Nephron (organoid): ENCODE data around the gene DGKZ.

Experiments used
- H3K27ac Mint-ChIP-seq, 3 experiments: 2 replicates each; pipeline ENCODE4 v1.8.0; 2020; ENCODE audit warnings: mixed read lengths in 3 of 3, mild to moderate bottlenecking in 2 of 3, moderate library complexity in 1 of 3
- H3K27me3 Mint-ChIP-seq: 2 replicates; pipeline ENCODE4 v1.8.0; 2021; ENCODE audit warnings: low read depth, mild to moderate bottlenecking, moderate library complexity, mixed read lengths
- H3K36me3 Mint-ChIP-seq: 2 replicates; pipeline ENCODE4 v1.8.0; 2020; ENCODE audit warnings: low read depth, mixed read lengths
- H3K4me1 Mint-ChIP-seq: 2 replicates; pipeline ENCODE4 v1.8.0; 2020; ENCODE audit warnings: mixed read lengths
- H3K4me3 Mint-ChIP-seq, 3 experiments: 2 replicates each; pipeline ENCODE4 v1.8.0; 2020; ENCODE audit warnings: mild to moderate bottlenecking in 3 of 3, mixed read lengths in 3 of 3, moderate library complexity in 2 of 3
- H3K9me3 Mint-ChIP-seq: 2 replicates; pipeline ENCODE4 v1.8.0; 2020; ENCODE audit warnings: mixed read lengths
- CTCF ChIP-seq, 3 experiments: fragments of 200-600 bp; sonication (generic); IDR thresholded peaks; one replicate each; pipeline ENCODE4 v1.5.0; 2021; ENCODE audit warnings: antibody characterized with exemption in 3 of 3; ENCODE audit not compliant: unreplicated experiment in 3 of 3

DGKZ gene

DNA sequence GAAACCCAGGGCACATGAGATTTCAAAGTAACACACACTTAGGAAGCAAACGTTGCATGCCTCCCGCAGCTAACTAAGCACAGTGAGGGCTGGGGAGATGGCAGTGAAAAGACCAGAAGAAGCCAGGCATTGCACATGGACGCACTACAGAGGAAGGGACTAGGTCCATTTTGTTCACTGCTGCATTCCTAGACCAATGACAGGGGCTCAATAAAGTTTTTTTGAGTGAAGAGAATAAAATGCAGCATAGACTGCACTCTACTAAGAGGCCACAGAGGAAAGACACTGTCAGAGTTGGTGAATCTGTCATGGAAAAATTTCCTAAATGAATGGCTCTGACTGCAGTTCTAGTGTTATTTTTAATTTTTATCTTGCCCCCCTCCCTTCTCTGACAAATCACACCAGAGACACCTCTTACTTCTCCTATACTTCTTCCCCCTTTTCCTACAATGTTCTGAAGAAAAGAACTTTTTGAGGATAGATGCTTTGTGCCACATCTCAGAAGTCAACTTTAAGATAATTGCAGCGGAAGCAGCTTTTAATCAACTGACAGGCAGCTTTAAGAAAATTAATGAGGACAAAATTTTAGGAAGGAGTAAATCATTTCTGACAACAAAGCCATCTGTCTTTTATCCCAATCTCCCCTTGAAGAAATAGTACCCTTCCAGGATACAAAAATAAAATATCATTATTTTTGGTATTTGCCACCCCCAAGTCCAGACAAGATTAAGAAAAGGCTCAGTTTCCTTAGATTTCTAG is 79.1 kb downstream of the DGKZ start:
- no peaks in the 10 kb centered on the region for H3K4me1 Mint-ChIP-seq

GRCh38 chr11:46427364-46427763 is 80.1 kb downstream of the DGKZ start:
- Mint-ChIP-seq H3K4me1 (no peaks in the 10 kb centered on the region), H3K36me3 (peaks cover 51% of the 10 kb centered on the region)

More for the DNA sequence above, 79.1 kb downstream of the DGKZ start:
- no peak for TF ChIP-seq CTCF (IDR thresholded peaks at IDR 0.05; ENCODE audit: unreplicated experiment in 3 of 3)
- no peak overlapping the region for H3K4me3 Mint-ChIP-seq
- peaks cover 50% of the 10 kb centered on the region for H3K36me3 Mint-ChIP-seq
- no peak overlapping the region for H3K27ac Mint-ChIP-seq
- H3K9me3 Mint-ChIP-seq: no peaks in the 10 kb centered on the region
- no peaks in the 10 kb centered on the region for H3K27me3 Mint-ChIP-seq

DNA sequence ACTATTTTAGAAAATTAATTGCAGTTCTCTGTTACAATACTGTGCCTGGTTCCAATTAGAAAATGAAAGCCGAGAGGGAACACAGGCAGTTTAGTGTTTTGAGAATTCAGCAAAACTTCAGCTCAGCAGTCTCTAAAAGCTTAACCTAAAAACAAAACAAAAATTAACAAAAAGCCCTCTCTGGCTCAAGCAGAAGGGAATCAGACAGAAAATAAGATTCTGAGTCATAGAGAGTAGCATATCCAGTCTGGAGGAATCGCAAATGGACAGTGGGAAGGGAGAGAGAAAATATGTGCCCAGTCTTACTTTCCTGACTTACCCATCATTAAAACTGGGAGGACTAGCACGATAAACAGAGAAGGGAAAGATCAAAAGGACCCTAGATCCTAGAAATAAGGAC is 82.5 kb downstream of the DGKZ start:
- H3K4me3 Mint-ChIP-seq: no peak overlapping the region
- H3K27me3 Mint-ChIP-seq: no peaks in the 10 kb centered on the region
- peaks cover 63% of the 10 kb centered on the region for H3K36me3 Mint-ChIP-seq
- no peak for TF ChIP-seq CTCF (IDR thresholded peaks at IDR 0.05; ENCODE audit: unreplicated experiment in 3 of 3)
- no peaks in the 10 kb centered on the region for H3K4me1 Mint-ChIP-seq
- no peak overlapping the region for H3K27ac Mint-ChIP-seq
- no peaks in the 10 kb centered on the region for H3K9me3 Mint-ChIP-seq

More at GRCh38 chr11:46427364-46427763, 80.1 kb downstream of the DGKZ start:
- H3K27me3 Mint-ChIP-seq: no peaks in the 10 kb centered on the region
- no peak overlapping the region for H3K4me3 Mint-ChIP-seq
- no peaks in the 10 kb centered on the region for H3K9me3 Mint-ChIP-seq
- H3K27ac Mint-ChIP-seq: no peak overlapping the region
- no peak for TF ChIP-seq CTCF (IDR thresholded peaks at IDR 0.05; ENCODE audit: unreplicated experiment in 3 of 3)
